Mononuclear cell (primary cell): ENCODE measurements around the gene PTPN2. TPM values are rescaled to one million over a fixed set of nuclear protein-coding genes. Genes with fewer than 3 reads are reported as not detected.

Experiments used
- H3K27me3 ChIP-seq: 2 replicates; pipeline ENCODE4 v1.6.0; 2011; ENCODE audit warnings: low read length, control low read depth; ENCODE audit not compliant: insufficient read depth
- H3K4me1 ChIP-seq: 2 replicates; pipeline ENCODE4 v1.5.1; 2011; ENCODE audit warnings: mild to moderate bottlenecking, low read length, control low read depth; ENCODE audit not compliant: insufficient read depth
- H3K4me3 ChIP-seq: 2 replicates; pipeline ENCODE4 v1.5.1; 2011; ENCODE audit warnings: mild to moderate bottlenecking, low read length, moderate library complexity
- H3K9me3 ChIP-seq: 2 replicates; pipeline ENCODE4 v1.5.1; 2011; ENCODE audit warnings: low read depth, mild to moderate bottlenecking, control low read depth, low read length
- total RNA-seq: library from RNA; depleted of rRNA; stranded (reverse); fragments of >200 nt; gene quantifications from one replicate; pipeline ENCODE4 v1.2.3, GENCODE V29; 2012

The PTPN2 gene
- total RNA-seq, 1 donor: 63.1 TPM

DNA sequence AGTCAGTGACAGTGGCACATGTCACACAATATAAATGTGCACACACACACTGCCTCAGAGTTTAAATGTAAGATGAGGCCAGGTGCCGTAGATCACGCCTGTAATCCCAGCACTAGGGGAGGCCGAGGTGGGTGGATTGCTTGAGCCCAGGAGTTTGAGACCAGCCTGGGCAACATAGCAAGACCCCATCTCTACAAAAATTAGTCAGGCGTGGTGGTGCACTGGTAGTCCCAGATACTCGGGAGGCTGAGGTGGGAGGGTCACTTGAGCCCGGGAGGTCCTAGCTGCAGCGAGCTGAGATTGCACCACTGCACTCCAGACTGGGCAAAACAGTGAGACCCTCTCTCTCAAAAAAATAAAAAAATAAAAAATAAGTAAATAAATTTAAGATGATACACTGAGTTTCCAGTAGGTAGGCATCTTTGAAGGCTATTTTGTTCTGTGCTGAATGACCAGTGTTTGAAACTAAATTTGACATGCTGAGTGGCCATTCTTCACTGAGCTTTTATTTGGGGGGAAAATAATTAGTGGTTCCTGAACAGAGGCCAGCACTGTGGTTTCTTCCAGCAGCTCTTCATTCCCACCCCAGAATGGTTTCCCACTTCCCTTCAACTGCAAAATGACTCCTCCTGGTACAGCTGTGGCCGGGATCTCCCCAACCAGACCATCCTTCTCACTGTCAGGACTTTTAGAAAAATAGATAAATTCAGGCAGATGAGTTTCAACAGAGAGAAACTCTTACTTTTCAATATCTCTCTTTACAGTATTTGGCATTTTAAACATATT, 136.3 kb downstream of the PTPN2 start:
- H3K4me3 ChIP-seq: no peak overlapping the region
- no peaks in the 10 kb centered on the region for H3K9me3 ChIP-seq
- H3K27me3 ChIP-seq: no peaks in the 10 kb centered on the region
- no peaks in the 10 kb centered on the region for H3K4me1 ChIP-seq

GRCh38 chr18:12745095-12745795, 138.8 kb downstream of the PTPN2 start:
- Histone ChIP-seq H3K9me3 (no peaks in the 10 kb centered on the region), H3K4me3 (no peak overlapping the region), H3K27me3 (no peaks in the 10 kb centered on the region), H3K4me1 (no peaks in the 10 kb centered on the region)

DNA sequence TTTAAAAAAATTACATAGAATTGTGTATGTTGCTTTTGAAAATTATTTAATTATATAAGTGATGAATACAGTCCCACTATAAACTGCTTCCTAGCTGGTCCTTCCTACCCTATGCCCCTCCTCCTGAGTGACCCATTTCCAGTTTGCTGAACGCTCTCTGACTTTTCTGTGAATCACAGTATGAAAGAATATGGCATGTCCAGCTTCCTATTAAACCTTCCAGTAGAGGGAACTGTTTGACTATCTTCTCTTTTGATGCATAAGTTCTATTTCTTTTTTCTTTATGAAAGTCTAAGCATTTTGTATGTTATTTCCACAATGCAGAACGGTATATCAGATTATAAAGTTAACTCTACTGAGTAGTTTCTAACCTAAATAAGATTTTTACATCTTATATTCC, 139.9 kb downstream of the PTPN2 start:
- no peak overlapping the region for H3K4me3 ChIP-seq
- H3K9me3 ChIP-seq: no peaks in the 10 kb centered on the region
- no peaks in the 10 kb centered on the region for H3K4me1 ChIP-seq
- H3K27me3 ChIP-seq: no peaks in the 10 kb centered on the region

DNA sequence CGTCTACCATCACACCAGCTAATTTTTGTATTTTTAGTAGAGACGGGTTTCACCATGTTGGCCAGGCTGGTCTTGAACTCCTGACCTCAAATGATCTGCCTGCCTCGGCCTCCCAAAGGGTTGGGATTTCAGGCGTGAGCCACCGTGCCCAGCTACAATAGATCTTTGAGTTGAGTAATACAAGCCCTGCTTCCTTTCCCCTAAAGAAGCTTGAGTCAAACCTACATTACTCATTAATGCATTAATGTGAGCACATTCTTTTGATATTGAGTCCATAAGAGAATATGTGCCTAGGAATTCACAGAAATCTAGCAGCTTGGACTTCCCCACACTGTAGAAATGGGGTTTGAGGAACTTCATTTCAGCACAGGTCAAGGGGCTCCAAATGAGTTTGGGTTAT, 141.6 kb downstream of the PTPN2 start:
- Histone ChIP-seq H3K4me3 (no peak overlapping the region), H3K27me3 (no peaks in the 10 kb centered on the region), H3K4me1 (no peaks in the 10 kb centered on the region), H3K9me3 (no peaks in the 10 kb centered on the region)

Other genes starting within 250 kb of the PTPN2 start
- 5.0 TPM for gene SPIRE1, start 226.1 kb downstream of the PTPN2 start, total RNA-seq
- gene CEP76, start 181.5 kb downstream of the PTPN2 start, total RNA-seq: 9.6 TPM
- 88.1 TPM for gene PSMG2, start 181.2 kb downstream of the PTPN2 start, total RNA-seq
- gene SEH1L, start 63.8 kb upstream of the PTPN2 start, total RNA-seq: 17.1 TPM
- 53.2 TPM for gene CEP192, start 107.1 kb upstream of the PTPN2 start, total RNA-seq